Small intestine (tissue), 7 donors: Measurements from ENCODE around the gene RAP1A. TPM values are rescaled to one million over a fixed set of nuclear protein-coding genes. Genes with fewer than 3 reads are reported as not detected.

Experiments used
- DNase-seq, 2 donors: peaks; one replicate each; pipeline versions ENCODE4 v3.0.0 to v3.0.0-alpha.2; 2013
- FAIRE-seq: peaks from 2 replicates; lab custom pipeline; 2012; peaks lifted over from hg19 to GRCh38; lab: Jason Lieb, UNC
- H3K27ac ChIP-seq, 3 donors: one replicate each; pipeline ENCODE4 v1.5.1; 2013; ENCODE audit warnings: low read length in 2 of 3, mild to moderate bottlenecking in 2 of 3, control low read depth in 1 of 3, inconsistent platforms in 1 of 3, low read depth in 1 of 3, moderate library complexity in 1 of 3
- H3K27me3 ChIP-seq, 3 donors: one replicate each; pipeline ENCODE4 v1.6.1; 2013; ENCODE audit warnings: low read length in 3 of 3, inconsistent platforms in 1 of 3; ENCODE audit not compliant: control insufficient read depth in 3 of 3, insufficient read depth in 3 of 3
- H3K36me3 ChIP-seq, 3 donors: one replicate each; pipeline ENCODE4 v1.6.1; 2013; ENCODE audit warnings: low read length in 3 of 3, inconsistent platforms in 1 of 3, low read depth in 1 of 3, mild to moderate bottlenecking in 1 of 3, moderate library complexity in 1 of 3; ENCODE audit not compliant: control insufficient read depth in 3 of 3, insufficient read depth in 2 of 3
- H3K4me1 ChIP-seq, 3 donors: one replicate each; pipeline ENCODE4 v1.6.1; 2013; ENCODE audit warnings: low read length in 2 of 3, inconsistent platforms in 1 of 3, low read depth in 1 of 3, mild to moderate bottlenecking in 1 of 3, moderate library complexity in 1 of 3; ENCODE audit not compliant: control insufficient read depth in 3 of 3, insufficient read depth in 2 of 3
- H3K4me3 ChIP-seq, 3 donors: one replicate each; pipeline ENCODE4 v1.5.1; 2013; ENCODE audit warnings: low read length in 3 of 3, control low read depth in 1 of 3, inconsistent platforms in 1 of 3, low read depth in 1 of 3, mild to moderate bottlenecking in 1 of 3, moderate library complexity in 1 of 3
- H3K9me3 ChIP-seq, 2 donors: one replicate each; pipeline ENCODE4 v1.6.1; 2013; ENCODE audit warnings: low read depth in 1 of 2, low read length in 1 of 2; ENCODE audit not compliant: control insufficient read depth in 2 of 2, insufficient read depth in 1 of 2
- WGBS, 3 donors: extraction: QIAGEN DNeasy Blood & Tissue Kit; methylation state at CpG; one replicate each; pipeline ENCODE4 v1.1.7; 2013; 5-methylcytosine and 5-hydroxymethylcytosine counted together
- polyA plus RNA-seq, 4 donors: library from polyadenylated mRNA; stranded (reverse) in 3 of 4; unstranded in 1 of 4; fragments of 200-250 nt in 3 of 4; fragments of 120-200 nt in 1 of 4; gene quantifications; one replicate each; pipeline versions ENCODE4 v1.2.1 to v1.2.3, GENCODE V29; 2013
- donor health status: healthy with polysubstance abuse.
- donor health status: control.
- donor health status: control.
- donor health status: Bipolar disorder and iron deficiency.
- donor health status: healthy.

The RAP1A gene
- polyA plus RNA-seq, 4 donors: 75.4 to 150 (median 92.7) TPM

DNA sequence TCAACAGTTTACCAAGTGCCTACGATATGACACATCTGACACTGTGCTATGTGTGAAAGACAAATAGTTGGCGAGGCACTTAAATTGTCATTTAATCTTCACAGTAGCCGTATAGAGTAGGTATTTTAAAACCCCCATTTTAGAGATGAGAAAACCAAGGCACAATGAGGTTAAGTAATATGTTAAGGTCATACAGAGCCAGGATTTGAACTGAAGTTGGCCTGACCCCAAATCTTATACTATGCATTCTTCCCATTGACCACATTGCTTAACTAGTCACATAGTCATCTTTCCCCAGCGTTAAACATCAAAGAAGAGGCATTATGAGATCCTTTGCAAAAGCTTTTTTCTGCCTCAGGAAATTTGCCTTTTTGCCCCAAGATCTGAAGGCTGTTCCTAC lies 115.7 kb downstream of the RAP1A start:
- no peak overlapping the region for H3K27ac ChIP-seq
- 88 to 93% (median 93%) methylated on average over 4 of the region's 4 CpGs for WGBS, 3 donors
- no peak for DNase-seq
- H3K4me1 ChIP-seq: peaks cover 0 to 28% (median 4%) of the 10 kb centered on the region in 3 donors
- no peak for FAIRE-seq
- no peak overlapping the region for H3K4me3 ChIP-seq
- H3K9me3 ChIP-seq: no peaks in the 10 kb centered on the region
- peaks cover 0 to 13% (median 0%) of the 10 kb centered on the region in 3 donors for H3K27me3 ChIP-seq
- peaks cover 0 to 6% (median 0%) of the 10 kb centered on the region in 3 donors for H3K36me3 ChIP-seq

- WGBS, 3 donors: 85 to 90% (median 89%) methylated on average over 8 of the region's 8 CpGs
- no peak for FAIRE-seq
Measured at GRCh38 chr1:111735858-111736544, 116.4 kb downstream of the RAP1A start.

GRCh38 chr1:111736548-111737215 lies 117.1 kb downstream of the RAP1A start:
- Histone ChIP-seq H3K4me3 (peak overlapping the region in 1 of 3 donors; percentile 11), H3K27ac (no peak overlapping the region), H3K27me3 (peaks cover 0 to 25% (median 0%) of the 10 kb centered on the region in 3 donors), H3K4me1 (peaks cover 0 to 31% (median 4%) of the 10 kb centered on the region in 3 donors), H3K36me3 (peaks cover 0 to 6% (median 0%) of the 10 kb centered on the region in 3 donors), H3K9me3 (no peaks in the 10 kb centered on the region)
- WGBS, 3 donors: 62 to 76% (median 69%) methylated on average over 4 of the region's 4 CpGs
- no peak for DNase-seq
- no peak for FAIRE-seq

More at GRCh38 chr1:111735858-111736544, 116.4 kb downstream of the RAP1A start:
- DNase-seq: no peak
- Histone ChIP-seq H3K27ac (no peak overlapping the region), H3K4me1 (peaks cover 0 to 31% (median 4%) of the 10 kb centered on the region in 3 donors), H3K27me3 (peaks cover 0 to 19% (median 0%) of the 10 kb centered on the region in 3 donors), H3K9me3 (no peaks in the 10 kb centered on the region), H3K4me3 (no peak overlapping the region), H3K36me3 (peaks cover 0 to 6% (median 0%) of the 10 kb centered on the region in 3 donors)

DNA sequence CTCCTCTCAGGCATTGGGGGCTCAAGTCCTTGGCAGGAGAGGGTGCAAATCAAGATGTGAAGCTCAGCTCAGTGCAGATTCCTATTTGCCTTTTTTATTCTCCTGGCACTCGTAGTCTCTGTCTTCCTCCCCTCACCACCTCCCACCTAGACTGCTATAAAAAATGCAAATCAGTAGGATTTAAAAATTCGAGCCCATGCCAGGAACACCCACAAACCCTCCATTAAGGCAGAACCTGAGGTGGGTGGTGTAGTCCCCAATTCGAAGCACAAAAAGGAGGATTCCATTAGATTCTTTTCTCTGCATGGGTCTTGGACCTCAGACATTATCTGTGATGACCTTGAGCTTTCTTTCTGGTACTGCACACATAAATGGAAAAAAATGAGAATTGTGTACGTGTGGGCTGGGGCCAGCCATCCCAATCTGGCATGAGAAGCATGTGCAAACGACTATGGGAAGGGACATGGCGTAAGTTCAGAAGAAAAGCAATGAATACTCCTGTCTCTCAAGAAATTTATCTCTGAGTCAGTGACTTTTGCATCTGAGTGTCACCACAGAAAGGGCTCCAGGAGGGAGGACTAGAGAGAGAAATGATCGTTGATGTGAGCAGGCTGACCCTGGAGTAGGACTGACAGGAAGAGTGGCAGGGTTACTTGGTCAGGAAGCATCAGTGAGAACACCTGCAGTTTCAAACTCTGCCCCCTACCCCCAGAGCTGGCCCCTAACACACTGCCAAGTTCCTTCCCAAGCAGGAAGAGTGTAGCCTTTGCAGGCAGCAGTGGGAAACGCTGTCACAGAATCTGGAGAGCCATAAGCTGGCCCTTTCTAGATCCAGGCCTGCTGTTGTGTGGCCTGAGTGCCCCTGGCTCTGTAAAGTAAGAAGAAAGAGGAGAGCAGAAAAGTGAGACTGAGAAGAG lies 117.9 kb downstream of the RAP1A start:
- 54 to 63% (median 55%) methylated on average over 8 of the region's 8 CpGs for WGBS, 3 donors
- Histone ChIP-seq H3K36me3 (peaks cover 0 to 2% (median 0%) of the 10 kb centered on the region in 3 donors), H3K4me3 (peak overlapping the region in 1 of 3 donors; percentile 63), H3K27ac (peak overlapping the region in 2 of 3 donors; percentile 36 to 81), H3K4me1 (peaks cover 0 to 31% (median 4%) of the 10 kb centered on the region in 3 donors), H3K27me3 (peaks cover 0 to 25% (median 0%) of the 10 kb centered on the region in 3 donors), H3K9me3 (no peaks in the 10 kb centered on the region)
- FAIRE-seq (no peak), DNase-seq (peak in 1 of 2 donors; percentile 50)

GRCh38 chr1:111738133-111738435 lies 118.5 kb downstream of the RAP1A start:
- H3K4me3 ChIP-seq: peak overlapping the region; percentile 52 to 63 (median 58)
- peaks cover 0 to 2% (median 0%) of the 10 kb centered on the region in 3 donors for H3K36me3 ChIP-seq
- peak overlapping the region in 2 of 3 donors; percentile 76 to 81 for H3K27ac ChIP-seq
- FAIRE-seq: no peak
- no peak for DNase-seq
- peaks cover 0 to 30% (median 4%) of the 10 kb centered on the region in 3 donors for H3K4me1 ChIP-seq
- peaks cover 0 to 28% (median 0%) of the 10 kb centered on the region in 3 donors for H3K27me3 ChIP-seq
- no peaks in the 10 kb centered on the region for H3K9me3 ChIP-seq
- 9 to 24% (median 18%) methylated on average over 9 of the region's 9 CpGs for WGBS, 3 donors

DNA sequence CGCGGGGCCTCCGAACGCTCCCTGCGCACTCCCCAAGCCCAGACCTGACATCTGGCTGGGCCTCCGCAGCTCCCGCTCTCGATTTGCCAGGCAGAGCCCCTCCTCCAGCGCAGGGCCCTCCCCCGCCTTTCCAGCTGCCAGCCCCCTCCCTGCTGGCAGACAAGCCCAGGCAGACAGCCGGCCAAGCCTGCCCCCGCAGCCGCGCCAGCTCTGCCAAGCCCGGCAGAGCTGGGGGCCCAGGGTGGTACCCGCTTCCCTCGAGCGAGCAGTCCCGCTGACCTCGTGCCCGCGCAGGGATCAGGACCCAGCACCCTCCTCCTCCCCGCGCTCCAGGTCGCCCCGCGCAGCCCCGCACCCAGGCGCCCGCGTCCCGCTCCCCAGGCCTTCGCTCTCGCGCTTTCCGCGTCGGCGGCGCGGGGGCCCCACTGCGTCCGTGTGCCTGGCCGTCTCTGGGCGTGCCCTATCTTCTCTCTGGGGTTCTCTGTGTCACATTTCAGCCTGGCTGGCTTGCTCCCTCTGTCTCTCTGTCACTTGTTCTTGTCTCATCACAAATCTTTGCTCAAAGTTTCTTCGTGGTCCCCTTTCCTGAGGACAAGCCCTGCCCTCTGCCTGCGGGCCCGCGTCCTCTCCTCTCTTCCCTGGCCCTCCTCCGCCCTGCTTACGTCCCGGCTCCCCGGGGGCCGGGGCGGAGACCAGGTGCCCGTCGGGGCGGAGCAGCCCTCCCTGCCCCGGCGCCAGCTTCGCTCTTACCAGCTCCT lies 119.0 kb downstream of the RAP1A start:
- DNase-seq: peak; percentile 61 to 73
- WGBS, 3 donors: 0 to 1% (median 1%) methylated on average over 45 to 61 of the region's 61 CpGs
- peaks cover 0 to 25% (median 4%) of the 10 kb centered on the region in 3 donors for H3K4me1 ChIP-seq
- H3K36me3 ChIP-seq: peaks cover 0 to 2% (median 0%) of the 10 kb centered on the region in 3 donors
- peak overlapping the region; percentile 38 to 81 (median 76) for H3K27ac ChIP-seq
- no peak for FAIRE-seq
- H3K27me3 ChIP-seq: peaks cover 0 to 28% (median 0%) of the 10 kb centered on the region in 3 donors
- peak overlapping the region; percentile 52 to 63 (median 58) for H3K4me3 ChIP-seq
- H3K9me3 ChIP-seq: no peaks in the 10 kb centered on the region

DNA sequence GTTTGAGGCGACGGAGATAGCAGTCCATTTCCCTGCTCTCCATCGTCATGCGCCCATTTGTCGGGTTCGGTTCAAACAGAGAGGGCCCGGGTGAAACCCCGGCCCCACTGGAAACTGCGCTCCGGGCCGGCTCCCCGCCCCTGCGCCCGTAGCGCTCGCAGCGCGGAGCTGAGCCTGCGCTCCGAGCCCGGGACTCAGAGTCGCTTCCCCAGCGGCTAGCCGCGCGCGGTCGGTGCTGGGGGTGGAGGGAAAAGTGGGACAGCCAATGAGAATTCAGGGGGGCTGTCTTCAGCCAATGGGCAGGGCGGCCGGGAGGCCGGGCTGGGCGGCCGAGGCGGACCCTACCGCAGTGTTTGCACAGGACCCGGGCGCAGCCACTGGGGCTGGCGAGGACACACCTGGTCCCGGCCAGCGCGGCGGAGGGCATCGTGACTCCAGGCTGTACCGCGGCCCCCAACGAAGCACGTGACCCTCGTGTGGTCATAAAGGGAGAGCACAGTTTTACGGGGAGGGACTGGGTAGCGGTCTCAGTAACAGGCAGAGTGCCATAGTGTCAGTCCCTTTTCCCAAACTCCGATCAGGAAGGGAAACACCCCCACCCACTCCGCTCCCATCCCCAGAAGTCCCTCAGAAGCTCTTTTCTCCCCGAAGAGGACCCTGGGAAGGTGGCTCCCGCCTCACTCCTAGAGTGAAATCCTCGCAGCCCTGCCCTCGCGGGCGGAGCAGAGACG lies 119.8 kb downstream of the RAP1A start, which contains the start of gene INKA2:
TSS of gene INKA2 (minus strand) at position 202 of the 731 bp plus-strand sequence. CDS start at position 49, 153 bp downstream.
- DNase-seq (peak; percentile 88 to 92), FAIRE-seq (no peak)
- H3K9me3 ChIP-seq: no peaks in the 10 kb centered on the region
- peak within 1 kb of the TSS; percentile 38 to 81 (median 76) for H3K27ac ChIP-seq
- H3K4me3 ChIP-seq: peak within 1 kb of the TSS; percentile 52 to 63 (median 58)
- WGBS, 3 donors: 0% methylated on average over 59 of the region's 59 CpGs
- H3K4me1 ChIP-seq: peaks cover 0 to 22% (median 0%) of the 10 kb centered on the region in 3 donors
- H3K36me3 ChIP-seq: peaks cover 0 to 2% (median 0%) of the 10 kb centered on the region in 3 donors
- H3K27me3 ChIP-seq: peaks cover 0 to 28% (median 0%) of the 10 kb centered on the region in 3 donors
